GM15510 (cell line): Measurements from ENCODE around the gene ENGASE.

Source experiments
- POLR2A ChIP-seq: IDR thresholded peaks from 3 replicates; pipeline ENCODE4 v1.6.1; 2011; ENCODE audit warnings: borderline replicate concordance; ENCODE audit not compliant: insufficient read length; ENCODE audit errors: extremely low read depth

ENGASE gene

DNA sequence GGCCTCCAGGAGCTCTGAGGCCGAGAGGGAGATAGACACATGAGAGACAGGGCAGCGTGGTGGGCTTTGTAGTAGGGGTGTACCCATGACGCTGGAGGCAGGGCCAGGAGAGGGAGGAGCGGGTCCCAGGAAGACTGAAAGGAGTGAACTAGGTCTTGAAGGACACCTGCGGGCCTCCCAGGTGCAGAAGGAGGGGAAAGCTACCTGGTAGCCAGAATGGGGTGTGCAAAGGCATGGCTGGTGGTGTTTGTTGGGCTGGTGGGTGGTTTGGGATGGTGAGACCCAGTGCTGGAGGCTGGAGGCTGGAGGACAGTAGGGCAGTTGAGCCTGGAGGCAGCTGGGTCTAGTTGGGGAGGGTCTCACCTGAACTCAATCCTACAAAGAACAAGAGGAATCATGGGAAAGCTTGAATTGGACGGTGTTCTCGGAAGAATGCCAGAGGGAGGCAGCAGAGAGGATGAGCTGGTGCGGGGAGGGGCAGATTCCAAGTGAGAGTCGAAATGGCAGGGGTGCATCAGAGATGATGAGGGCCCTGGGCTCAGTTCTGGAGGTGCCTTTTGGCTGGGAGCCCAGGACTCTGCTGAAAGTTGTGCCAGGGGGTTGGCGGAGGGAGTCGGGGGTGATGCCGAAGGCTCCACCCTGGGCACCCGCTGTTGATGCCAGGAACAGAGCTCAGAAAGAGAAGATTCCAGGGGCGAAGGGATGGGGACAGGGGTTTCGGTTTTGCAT is 29.5 kb upstream of the ENGASE start:
- TF ChIP-seq POLR2A: no peak

DNA sequence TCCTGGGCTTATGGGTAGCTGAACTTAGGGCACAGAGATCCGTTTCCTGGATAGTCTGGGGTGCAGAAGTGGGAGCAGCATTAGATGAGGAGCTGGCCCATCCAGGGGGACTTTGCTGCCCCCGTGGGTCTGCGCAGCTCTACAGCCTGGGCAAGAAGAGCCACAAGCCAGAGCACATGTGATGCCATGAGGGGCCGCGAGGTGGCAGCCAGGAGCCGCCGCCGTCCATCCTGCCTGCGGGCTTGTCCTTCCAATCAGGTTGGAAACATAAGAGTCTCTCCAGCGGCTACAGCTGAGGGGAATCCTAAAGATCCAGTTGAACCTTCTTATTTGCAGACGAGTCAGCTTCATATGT is 28.8 kb upstream of the ENGASE start:
- no peak for TF ChIP-seq POLR2A

DNA sequence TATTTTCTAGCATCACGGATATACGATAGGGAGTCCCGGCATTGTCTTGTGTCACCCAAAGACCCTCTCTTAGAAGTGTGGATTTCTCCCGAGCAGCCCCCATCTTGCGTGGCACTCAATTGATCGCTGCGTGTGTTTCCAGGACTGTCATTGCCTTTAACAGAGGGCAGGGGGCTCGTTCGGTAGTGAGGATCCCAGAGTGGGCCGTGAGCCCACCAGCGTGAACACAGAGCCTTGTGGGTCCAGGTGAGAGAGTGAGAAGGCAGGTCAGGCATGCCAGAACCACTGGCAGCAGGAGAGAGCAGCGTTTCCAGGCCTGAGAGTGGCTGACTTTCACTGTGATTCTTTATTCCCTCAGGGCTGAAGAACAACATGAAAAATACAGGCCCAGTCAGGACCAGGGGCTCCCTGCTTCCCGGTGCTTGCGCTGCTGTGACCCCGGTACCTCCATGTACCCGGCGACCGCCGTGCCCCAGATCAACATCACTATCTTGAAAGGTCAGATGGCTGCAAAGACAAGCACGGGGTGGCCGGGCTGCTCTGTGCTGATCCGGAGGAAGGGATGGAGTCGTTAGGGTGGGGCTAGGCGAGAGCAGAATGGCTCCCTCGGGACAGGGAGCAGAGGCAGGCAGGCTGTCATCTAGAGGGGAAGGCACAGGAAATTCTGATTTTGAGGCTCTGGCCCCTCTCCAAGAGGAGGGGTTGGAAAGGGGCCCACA is 28.3 kb upstream of the ENGASE start:
- TF ChIP-seq POLR2A: no peak

DNA sequence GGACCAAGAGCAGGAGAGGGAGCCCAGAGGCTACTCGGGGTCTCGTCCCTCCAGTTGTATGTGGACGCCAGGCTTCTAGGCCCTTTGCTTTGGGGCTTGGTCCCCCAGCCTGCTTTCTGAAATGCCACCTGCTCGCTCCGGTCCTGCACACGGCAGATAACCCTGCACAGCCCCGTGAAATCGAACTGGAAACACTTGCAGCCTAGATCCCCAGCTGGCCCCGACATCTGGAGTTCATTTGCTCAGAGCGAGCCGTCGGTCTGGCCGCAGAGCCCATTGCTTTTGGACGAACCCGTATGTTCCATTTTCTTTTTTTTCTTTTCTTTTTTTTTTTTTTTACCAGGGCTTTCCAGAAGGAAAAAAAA is 27.7 kb upstream of the ENGASE start:
- TF ChIP-seq POLR2A: no peak

DNA sequence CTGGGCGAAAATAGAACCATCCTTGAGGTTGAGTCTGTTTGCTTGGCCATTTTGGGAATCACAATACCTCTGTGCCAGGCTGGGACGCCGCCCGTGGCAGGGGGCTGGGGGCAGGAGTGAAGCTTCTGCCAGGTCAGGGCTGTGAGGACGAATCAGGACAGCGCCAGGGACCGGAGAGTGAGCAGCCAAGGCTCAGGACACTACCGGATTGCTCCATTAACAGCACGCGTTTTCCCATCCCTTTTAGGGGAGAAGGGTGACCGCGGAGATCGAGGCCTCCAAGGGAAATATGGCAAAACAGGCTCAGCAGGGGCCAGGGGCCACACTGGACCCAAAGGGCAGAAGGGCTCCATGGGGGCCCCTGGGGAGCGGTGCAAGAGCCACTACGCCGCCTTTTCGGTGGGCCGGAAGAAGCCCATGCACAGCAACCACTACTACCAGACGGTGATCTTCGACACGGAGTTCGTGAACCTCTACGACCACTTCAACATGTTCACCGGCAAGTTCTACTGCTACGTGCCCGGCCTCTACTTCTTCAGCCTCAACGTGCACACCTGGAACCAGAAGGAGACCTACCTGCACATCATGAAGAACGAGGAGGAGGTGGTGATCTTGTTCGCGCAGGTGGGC is 27.2 kb upstream of the ENGASE start:
- TF ChIP-seq POLR2A: no peak

DNA sequence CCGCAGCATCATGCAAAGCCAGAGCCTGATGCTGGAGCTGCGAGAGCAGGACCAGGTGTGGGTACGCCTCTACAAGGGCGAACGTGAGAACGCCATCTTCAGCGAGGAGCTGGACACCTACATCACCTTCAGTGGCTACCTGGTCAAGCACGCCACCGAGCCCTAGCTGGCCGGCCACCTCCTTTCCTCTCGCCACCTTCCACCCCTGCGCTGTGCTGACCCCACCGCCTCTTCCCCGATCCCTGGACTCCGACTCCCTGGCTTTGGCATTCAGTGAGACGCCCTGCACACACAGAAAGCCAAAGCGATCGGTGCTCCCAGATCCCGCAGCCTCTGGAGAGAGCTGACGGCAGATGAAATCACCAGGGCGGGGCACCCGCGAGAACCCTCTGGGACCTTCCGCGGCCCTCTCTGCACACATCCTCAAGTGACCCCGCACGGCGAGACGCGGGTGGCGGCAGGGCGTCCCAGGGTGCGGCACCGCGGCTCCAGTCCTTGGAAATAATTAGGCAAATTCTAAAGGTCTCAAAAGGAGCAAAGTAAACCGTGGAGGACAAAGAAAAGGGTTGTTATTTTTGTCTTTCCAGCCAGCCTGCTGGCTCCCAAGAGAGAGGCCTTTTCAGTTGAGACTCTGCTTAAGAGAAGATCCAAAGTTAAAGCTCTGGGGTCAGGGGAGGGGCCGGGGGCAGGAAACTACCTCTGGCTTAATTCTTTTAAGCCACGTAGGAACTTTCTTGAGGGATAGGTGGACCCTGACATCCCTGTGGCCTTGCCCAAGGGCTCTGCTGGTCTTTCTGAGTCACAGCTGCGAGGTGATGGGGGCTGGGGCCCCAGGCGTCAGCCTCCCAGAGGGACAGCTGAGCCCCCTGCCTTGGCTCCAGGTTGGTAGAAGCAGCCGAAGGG is 26.4 kb upstream of the ENGASE start:
- TF ChIP-seq POLR2A: no peak

DNA sequence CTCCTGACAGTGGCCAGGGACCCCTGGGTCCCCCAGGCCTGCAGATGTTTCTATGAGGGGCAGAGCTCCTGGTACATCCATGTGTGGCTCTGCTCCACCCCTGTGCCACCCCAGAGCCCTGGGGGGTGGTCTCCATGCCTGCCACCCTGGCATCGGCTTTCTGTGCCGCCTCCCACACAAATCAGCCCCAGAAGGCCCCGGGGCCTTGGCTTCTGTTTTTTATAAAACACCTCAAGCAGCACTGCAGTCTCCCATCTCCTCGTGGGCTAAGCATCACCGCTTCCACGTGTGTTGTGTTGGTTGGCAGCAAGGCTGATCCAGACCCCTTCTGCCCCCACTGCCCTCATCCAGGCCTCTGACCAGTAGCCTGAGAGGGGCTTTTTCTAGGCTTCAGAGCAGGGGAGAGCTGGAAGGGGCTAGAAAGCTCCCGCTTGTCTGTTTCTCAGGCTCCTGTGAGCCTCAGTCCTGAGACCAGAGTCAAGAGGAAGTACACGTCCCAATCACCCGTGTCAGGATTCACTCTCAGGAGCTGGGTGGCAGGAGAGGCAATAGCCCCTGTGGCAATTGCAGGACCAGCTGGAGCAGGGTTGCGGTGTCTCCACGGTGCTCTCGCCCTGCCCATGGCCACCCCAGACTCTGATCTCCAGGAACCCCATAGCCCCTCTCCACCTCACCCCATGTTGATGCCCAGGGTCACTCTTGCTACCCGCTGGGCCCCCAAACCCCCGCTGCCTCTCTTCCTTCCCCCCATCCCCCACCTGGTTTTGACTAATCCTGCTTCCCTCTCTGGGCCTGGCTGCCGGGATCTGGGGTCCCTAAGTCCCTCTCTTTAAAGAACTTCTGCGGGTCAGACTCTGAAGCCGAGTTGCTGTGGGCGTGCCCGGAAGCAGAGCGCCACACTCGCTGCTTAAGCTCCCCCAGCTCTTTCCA is 25.5 kb upstream of the ENGASE start:
- no peak for TF ChIP-seq POLR2A

DNA sequence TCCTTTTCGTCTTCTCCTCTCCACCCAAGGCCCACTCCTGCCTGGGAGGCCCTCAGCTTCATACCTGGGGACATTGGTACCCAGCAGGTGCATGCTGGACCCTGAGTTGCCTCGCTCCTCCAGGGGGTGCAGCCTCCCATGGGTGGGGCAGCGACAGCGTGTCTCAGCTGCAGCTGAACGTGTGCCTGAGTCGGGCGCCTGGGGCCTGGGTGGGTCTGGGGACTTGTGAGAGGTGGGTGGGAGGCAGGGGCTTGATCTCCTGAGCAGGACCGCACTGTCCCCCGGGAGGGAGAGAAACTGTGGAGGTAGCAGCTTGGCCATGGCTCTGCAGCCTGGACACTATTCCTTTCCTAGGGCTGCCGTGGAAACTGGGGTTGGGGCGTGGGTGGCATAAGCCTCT is 24.8 kb upstream of the ENGASE start:
- no peak for TF ChIP-seq POLR2A

DNA sequence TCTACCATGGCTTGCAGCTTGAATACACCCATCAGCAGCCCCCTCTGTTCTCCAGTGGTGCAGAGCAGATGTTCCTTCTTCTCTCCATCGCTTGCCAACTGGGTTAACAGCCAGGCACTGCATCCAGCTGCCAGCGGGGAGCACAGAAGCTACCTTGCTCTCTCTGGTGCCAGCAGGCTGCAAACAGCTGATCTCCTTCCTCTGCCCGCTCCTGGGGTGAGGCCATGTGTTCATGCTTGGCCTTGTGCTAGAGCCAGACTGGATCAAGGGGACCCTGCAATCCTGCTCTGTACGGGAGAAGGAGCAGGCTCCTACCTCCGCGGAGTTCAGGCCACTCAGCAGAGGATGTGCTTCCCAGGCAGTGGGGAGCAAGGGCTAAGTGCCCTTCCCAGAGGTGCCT is 24.1 kb upstream of the ENGASE start:
- no peak for TF ChIP-seq POLR2A

DNA sequence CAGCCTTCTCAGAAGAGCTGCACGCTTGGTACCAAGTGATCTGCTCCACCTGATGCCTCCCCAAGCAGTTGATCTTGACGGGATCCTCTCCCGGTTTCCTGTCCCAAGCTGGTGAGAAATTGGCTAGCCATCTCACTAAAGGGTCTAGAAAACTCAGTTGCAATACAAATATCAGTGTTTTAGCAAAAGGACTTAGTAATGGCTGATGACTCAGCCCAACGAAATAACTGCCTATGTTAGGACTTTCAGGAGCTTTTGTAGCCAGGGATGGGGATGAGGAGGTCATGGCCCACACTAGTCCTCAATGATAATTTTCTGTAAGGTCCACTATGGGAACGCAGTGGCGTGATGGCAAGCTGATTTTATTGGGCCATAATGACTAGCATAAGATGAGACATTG is 23.3 kb upstream of the ENGASE start:
- TF ChIP-seq POLR2A: no peak

DNA sequence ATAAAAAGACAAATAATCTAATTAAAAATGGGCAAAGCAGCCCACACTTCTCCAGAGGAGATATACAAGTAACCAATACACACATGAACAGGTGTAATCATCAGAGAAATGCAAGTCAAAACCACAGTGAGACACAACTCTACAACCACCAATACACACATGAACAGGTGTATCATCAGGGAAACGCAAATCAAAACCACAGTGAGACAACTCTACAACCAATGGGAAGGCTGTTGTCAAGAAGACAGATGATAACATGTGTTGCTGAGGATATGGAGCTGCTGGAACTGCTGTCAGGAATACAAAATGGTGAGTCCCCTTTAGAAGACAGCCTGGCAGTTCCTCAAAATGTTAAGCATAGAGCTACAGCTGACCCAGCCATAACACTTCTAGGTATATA is 22.5 kb upstream of the ENGASE start:
- TF ChIP-seq POLR2A: no peak

DNA sequence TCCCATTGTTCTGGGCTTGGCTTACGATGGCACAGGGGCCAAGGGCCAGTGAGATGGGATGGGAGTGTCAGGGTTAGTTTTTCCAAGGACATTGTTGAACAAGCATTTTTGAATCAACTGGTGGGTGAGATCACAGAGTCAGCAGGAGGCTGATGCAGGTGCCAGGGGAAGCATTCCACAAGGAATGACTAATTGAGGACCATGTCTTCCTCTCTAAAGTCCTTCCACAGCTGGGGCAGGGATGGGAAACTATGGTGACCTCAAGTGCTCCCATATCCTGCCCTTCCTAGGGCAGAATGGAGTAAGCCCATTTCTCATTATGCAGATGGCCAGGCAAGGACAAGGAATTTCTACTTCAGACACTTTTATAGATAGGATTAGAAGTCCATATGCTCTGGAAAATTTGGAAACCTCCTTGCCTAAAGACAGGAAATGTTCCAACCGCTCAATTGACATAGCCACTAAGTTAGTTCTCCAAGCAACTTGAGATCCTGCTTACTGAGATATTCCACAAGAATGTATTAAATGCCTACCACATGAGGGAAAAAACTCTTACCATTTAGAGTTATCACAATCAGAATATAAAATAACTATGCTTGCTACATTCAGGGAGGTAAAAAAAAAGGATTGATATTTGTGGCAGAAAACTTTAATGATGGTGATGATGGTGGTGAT is 21.2 kb upstream of the ENGASE start:
- TF ChIP-seq POLR2A: no peak

DNA sequence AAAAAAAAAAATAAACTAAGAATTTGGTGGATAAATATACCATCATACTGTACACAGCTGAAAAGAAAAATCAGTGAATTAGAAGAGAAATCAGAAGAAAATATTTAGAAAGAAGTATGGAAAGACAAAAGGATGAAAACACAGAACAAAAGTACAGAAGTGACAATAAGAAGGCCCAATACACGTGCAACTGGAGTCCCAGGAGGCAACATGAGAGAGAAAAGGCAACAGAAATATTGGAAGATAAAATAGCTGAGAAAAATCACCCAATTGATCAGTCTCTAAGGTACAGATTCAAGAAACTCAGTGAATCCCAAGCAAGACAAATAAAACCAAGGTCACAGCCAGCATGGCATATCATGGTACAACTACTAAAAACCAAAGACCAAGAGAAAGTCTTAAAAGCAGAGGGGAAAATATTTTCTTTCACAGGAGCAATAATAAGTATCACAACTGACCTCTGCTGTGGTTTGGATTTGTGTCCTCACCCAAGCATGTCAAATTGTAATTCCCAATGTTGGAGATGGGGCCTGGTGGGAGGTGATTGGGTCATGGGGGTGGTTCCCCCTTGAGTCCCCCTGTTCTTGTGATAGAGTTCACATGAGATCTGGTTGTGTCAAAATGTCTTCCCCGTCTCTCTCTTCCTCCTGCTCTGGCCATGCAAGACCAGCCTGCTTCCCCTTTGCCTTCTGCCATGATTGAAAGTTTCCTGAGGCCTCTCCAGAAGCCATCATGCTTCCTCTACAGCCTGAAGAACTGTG is 20.2 kb upstream of the ENGASE start:
- no peak for TF ChIP-seq POLR2A
